Upper lobe of left lung (tissue), 6 donors: ENCODE measurements around the gene PRR5L. TPM values are rescaled to one million over a fixed set of nuclear protein-coding genes. Genes with fewer than 3 reads are reported as not detected.

Experiments
- ATAC-seq, 2 donors: fragments of 200-7000 bp; cut with Tn5 transposase; one replicate each; pipeline ENCODE4 v1.9.1; 2022; ENCODE audit warnings: mild to moderate bottlenecking in 2 of 2, moderate library complexity in 2 of 2; ENCODE audit not compliant: low FRiP score in 2 of 2
- DNase-seq, 2 donors: peaks; one replicate each; pipeline ENCODE4 v3.0.0-alpha.2; 2019 to 2020
- H3K27ac ChIP-seq, 4 donors: fragments of 200-600 bp; sonication (generic); one replicate each; pipeline ENCODE4 v1.5.1; 2016 to 2019
- H3K27me3 ChIP-seq, 4 donors: fragments of 200-600 bp; sonication (generic); one replicate each; pipeline ENCODE4 v1.5.1; 2017 to 2019
- H3K36me3 ChIP-seq, 4 donors: fragments of 200-600 bp; sonication (generic); one replicate each; pipeline ENCODE4 v1.5.1; 2016 to 2019
- H3K4me1 ChIP-seq, 4 donors: fragments of 200-600 bp; sonication (generic); one replicate each; pipeline ENCODE4 v1.5.1; 2018 to 2019
- H3K4me3 ChIP-seq, 4 donors: fragments of 200-600 bp; sonication (generic); one replicate each; pipeline ENCODE4 v1.5.1; 2017 to 2019; ENCODE audit warnings: mild to moderate bottlenecking in 2 of 4, moderate library complexity in 1 of 4
- H3K9me3 ChIP-seq, 4 donors: fragments of 200-600 bp; sonication (generic); one replicate each; pipeline ENCODE4 v1.5.1; 2018 to 2019
- EP300 ChIP-seq, 4 donors: sonication (generic); formaldehyde crosslinking; IDR thresholded peaks; one replicate each; pipeline ENCODE4 v1.5.1; 2017; ENCODE audit warnings: antibody characterized with exemption in 4 of 4, control low read depth in 2 of 4
- POLR2A ChIP-seq, 4 donors: fragments of 450-650 bp; IDR thresholded peaks; one replicate each; pipeline ENCODE4 v1.5.1; 2016 to 2017; ENCODE audit warnings: antibody characterized with exemption in 4 of 4, mild to moderate bottlenecking in 2 of 4
- POLR2AphosphoS5 ChIP-seq, 2 donors: sonication (generic); formaldehyde crosslinking; IDR thresholded peaks; one replicate each; pipeline ENCODE4 v1.5.1; 2017; ENCODE audit warnings: antibody characterized with exemption in 2 of 2
- WGBS, 2 donors: methylation state at CpG; one replicate each; pipeline ENCODE4 v1.1.5; 2017 to 2018; 5-methylcytosine and 5-hydroxymethylcytosine counted together
- total RNA-seq, 6 donors: library from RNA; depleted of rRNA in 4 of 6; stranded (reverse); fragments of >200 nt in 4 of 6; gene quantifications; one replicate each; pipeline versions ENCODE4 v1.1.0 to v1.2.1, GENCODE V29; 2016 to 2021
- TF ChIP-seq, protein P1 (sequence below), 6 experiments: fragments of 450-650 bp in 4 of 6; fragments of 200-600 bp in 2 of 6; sonication (generic) in 2 of 6; IDR thresholded peaks; one replicate each; pipeline ENCODE4 v1.5.1; 2016 to 2019; ENCODE audit warnings: antibody characterized with exemption in 6 of 6
- donor health status: DM: no; HTN: no; CAD: no; lungs with moderate emphysema.
- donor health status: DM: no; HTN: yes; CAD: no; lungs with severe emphysema.

The PRR5L gene
- total RNA-seq, 6 donors from 2014 or later, result 18.9 to 40.5 (median 27.6) TPM

DNA sequence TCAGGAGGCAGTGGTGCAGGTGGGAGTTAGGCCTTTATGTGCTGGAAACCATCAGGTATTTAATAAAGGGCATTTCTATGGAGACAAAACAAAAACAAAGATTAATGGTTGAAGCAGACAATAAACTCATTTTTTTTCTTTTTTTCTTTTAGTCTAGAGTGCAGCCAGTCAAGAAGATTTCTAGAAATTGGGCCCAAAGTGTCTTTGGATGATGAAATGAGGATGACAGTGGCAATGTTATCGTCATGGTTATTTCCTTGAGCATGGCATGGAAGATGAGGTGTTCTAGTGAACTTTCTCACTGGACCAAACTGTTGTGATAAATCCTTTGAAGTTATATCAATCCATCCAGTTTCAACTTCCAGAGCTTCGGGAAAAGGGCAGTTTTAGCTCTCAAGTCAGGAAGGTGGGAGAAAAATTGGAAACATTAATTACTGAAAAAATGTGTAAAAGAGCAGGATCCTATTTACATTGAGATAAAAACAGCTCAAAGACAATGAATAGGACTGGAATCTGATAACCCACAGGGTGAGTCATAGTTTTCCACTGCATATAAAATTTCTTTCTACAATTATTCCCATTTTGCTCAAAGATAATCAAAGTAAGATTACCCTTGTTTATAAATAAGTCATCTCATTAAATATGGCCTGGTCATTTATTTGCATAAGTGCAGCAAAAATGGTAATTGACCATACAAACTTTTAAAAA lies 33.0 kb downstream of the PRR5L start:
- no peak for DNase-seq
- Histone ChIP-seq H3K27ac (no peak overlapping the region), H3K4me1 (no peaks in the 10 kb centered on the region), H3K9me3 (no peaks in the 10 kb centered on the region), H3K4me3 (no peak overlapping the region), H3K27me3 (no peaks in the 10 kb centered on the region), H3K36me3 (no peaks in the 10 kb centered on the region)
- TF ChIP-seq POLR2A (IDR thresholded peaks at IDR 0.05) (no peak), EP300 (IDR thresholded peaks at IDR 0.05) (no peak), POLR2AphosphoS5 (IDR thresholded peaks at IDR 0.05) (no peak)
- TF ChIP-seq, protein P1, sequence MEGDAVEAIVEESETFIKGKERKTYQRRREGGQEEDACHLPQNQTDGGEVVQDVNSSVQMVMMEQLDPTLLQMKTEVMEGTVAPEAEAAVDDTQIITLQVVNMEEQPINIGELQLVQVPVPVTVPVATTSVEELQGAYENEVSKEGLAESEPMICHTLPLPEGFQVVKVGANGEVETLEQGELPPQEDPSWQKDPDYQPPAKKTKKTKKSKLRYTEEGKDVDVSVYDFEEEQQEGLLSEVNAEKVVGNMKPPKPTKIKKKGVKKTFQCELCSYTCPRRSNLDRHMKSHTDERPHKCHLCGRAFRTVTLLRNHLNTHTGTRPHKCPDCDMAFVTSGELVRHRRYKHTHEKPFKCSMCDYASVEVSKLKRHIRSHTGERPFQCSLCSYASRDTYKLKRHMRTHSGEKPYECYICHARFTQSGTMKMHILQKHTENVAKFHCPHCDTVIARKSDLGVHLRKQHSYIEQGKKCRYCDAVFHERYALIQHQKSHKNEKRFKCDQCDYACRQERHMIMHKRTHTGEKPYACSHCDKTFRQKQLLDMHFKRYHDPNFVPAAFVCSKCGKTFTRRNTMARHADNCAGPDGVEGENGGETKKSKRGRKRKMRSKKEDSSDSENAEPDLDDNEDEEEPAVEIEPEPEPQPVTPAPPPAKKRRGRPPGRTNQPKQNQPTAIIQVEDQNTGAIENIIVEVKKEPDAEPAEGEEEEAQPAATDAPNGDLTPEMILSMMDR (IDR thresholded peaks at IDR 0.05), result no peak
- 89 to 92% methylated on average over 2 of the region's 2 CpGs for WGBS, 2 donors
- no peak for ATAC-seq

DNA sequence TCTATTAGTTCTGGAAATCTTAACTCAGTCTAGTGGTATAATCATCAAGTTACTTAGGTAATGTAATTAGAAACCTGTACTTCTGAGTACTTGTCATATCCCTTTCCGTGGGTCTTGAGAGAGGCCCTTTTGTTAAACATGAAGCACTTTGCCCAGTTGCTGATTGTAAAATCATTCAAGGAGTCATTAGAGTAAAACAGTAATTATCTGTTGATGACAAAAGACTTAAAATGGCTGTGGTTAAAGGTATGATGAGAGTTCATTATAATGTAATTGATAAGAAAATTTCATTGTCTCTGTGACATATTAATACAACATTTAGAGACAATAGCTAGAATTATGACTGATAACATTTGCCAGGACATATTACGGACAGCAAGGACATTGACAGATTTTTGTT lies 34.3 kb downstream of the PRR5L start:
- H3K4me3 ChIP-seq, result no peak overlapping the region
- WGBS, 2 donors, result 68 to 73% methylated on average over 2 of the region's 2 CpGs
- H3K36me3 ChIP-seq, result no peaks in the 10 kb centered on the region
- DNase-seq (no peak), ATAC-seq (no peak)
- no peaks in the 10 kb centered on the region for H3K9me3 ChIP-seq
- no peaks in the 10 kb centered on the region for H3K4me1 ChIP-seq
- H3K27me3 ChIP-seq, result no peaks in the 10 kb centered on the region
- H3K27ac ChIP-seq, result no peak overlapping the region
- TF ChIP-seq, protein P1 (IDR thresholded peaks at IDR 0.05), result no peak
- no peak for TF ChIP-seq POLR2A (IDR thresholded peaks at IDR 0.05)
- TF ChIP-seq EP300 (IDR thresholded peaks at IDR 0.05), result no peak
- no peak for TF ChIP-seq POLR2AphosphoS5 (IDR thresholded peaks at IDR 0.05)

DNA sequence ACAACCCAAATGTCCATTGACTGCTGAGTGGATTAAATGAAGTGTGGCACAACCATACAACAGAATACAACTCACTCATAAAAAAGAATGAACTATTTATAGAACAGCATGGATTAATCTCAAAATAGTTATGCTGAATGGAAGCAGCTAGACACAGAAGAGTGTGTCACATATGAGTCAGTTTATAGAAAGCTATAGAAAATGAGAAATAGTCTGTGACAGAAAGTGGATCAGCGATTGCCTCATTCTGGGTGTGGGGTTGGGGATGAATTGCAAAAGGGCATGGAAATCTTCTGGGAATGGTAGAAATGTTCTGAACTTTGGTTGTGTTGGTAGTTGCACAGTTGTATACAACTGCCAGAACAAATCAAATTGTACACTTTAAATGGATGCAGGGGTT lies 37.4 kb downstream of the PRR5L start:
- H3K36me3 ChIP-seq, result no peaks in the 10 kb centered on the region
- H3K9me3 ChIP-seq, result no peaks in the 10 kb centered on the region
- H3K4me1 ChIP-seq, result no peaks in the 10 kb centered on the region
- no peak for DNase-seq
- whole genome bisulfite sequencing, 2 donors, result 88 to 92% methylated on average over 1 of the region's 1 CpG
- no peak overlapping the region for H3K27ac ChIP-seq
- no peaks in the 10 kb centered on the region for H3K27me3 ChIP-seq
- no peak for TF ChIP-seq POLR2A (IDR thresholded peaks at IDR 0.05)
- H3K4me3 ChIP-seq, result no peak overlapping the region
- no peak for ATAC-seq

DNA sequence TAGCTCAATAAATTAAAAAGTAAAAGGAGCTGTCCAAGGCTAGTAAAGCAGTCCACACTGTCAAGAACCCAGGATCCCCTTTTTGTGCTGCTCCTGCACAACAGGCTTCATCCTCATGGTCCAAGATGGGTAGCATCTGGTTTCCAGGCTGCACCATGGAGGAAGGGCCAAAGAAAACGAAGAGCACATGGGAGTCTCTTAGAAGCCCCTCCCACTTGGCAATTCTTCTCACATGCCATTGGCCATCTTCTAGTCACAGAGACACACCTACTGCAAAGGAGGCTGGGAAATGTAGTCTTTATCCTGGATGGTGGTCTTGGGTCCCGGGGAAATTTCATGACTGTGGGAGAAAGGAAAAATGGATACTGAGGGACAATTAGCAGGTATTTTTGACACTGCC lies 37.8 kb downstream of the PRR5L start:
- H3K4me1 ChIP-seq, result no peaks in the 10 kb centered on the region
- no peak overlapping the region for H3K27ac ChIP-seq
- H3K4me3 ChIP-seq, result no peak overlapping the region
- TF ChIP-seq, protein P1 (IDR thresholded peaks at IDR 0.05), result no peak
- TF ChIP-seq POLR2AphosphoS5 (IDR thresholded peaks at IDR 0.05) (no peak), POLR2A (IDR thresholded peaks at IDR 0.05) (no peak), EP300 (IDR thresholded peaks at IDR 0.05) (no peak)
- DNase-seq (no peak), ATAC-seq (peak in 1 of 2 donors; percentile 39)
- H3K9me3 ChIP-seq, result no peaks in the 10 kb centered on the region
- H3K36me3 ChIP-seq, result no peaks in the 10 kb centered on the region
- H3K27me3 ChIP-seq, result no peaks in the 10 kb centered on the region
- 68 to 78% methylated on average over 2 of the region's 2 CpGs for WGBS, 2 donors

DNA sequence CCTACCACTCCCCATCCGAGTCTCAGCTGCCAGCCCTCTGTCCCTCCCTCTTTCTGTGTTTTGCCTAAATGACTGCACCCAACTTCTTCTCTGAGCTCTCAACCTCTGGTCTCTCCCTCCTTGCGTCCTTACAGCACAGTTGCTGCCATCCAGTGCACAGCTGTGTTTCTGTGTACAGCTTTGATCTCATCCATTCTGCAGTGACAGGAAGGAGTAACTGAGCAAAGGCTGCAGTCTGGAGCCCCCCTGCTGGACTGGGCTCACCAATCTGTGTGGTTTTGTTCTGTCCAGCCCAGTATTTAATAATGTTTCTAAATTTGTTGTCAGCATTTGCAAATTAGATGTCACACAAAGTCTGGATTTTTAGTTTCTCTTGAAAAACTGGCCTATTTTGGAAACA lies 43.8 kb downstream of the PRR5L start:
- no peaks in the 10 kb centered on the region for H3K36me3 ChIP-seq
- no peaks in the 10 kb centered on the region for H3K4me1 ChIP-seq
- 78 to 82% methylated on average over 2 of the region's 2 CpGs for WGBS, 2 donors
- H3K27me3 ChIP-seq, result no peaks in the 10 kb centered on the region
- ATAC-seq (no peak), DNase-seq (no peak)
- TF ChIP-seq EP300 (IDR thresholded peaks at IDR 0.05) (no peak), POLR2A (IDR thresholded peaks at IDR 0.05) (no peak), POLR2AphosphoS5 (IDR thresholded peaks at IDR 0.05) (no peak)
- TF ChIP-seq, protein P1 (IDR thresholded peaks at IDR 0.05), result no peak
- no peaks in the 10 kb centered on the region for H3K9me3 ChIP-seq
- no peak overlapping the region for H3K27ac ChIP-seq
- no peak overlapping the region for H3K4me3 ChIP-seq
